Neural cell (in vitro differentiated cells): Measurements from ENCODE around the gene FGGY.

Source experiments
- CTCF ChIP-seq: fragments of 450-650 bp; IDR thresholded peaks from 2 replicates; pipeline ENCODE4 v1.5.1; 2014; ENCODE audit warnings: antibody characterized with exemption, mild to moderate bottlenecking, moderate library complexity; ENCODE audit not compliant: poor library complexity, severe bottlenecking
- EZH2 ChIP-seq: fragments of 200-600, 300-800 bp; shearing (Covaris generic), sonication (generic); IDR thresholded peaks from 2 replicates; pipeline ENCODE4 v1.6.1; 2014; ENCODE audit warnings: antibody characterized with exemption, low read length, borderline replicate concordance, mild to moderate bottlenecking; ENCODE audit not compliant: insufficient read depth, poor library complexity, severe bottlenecking
- REST ChIP-seq: IDR thresholded peaks from 2 replicates; pipeline ENCODE4 v1.6.1; 2012; ENCODE audit warnings: borderline replicate concordance

- TF ChIP-seq CTCF (no peak), REST (no peak), EZH2 (no peak)
These were observed 126.2 kb downstream of the FGGY start for GRCh38 chr1:59422921-59423575.
